Stimulated activated CD8-positive, alpha-beta memory T cell treated with anti-CD3 and anti-CD28 coated beads, Interleukin-7, amount 100 ng/mL, for 4 hours (primary cell): ENCODE data around the gene TUBA3E.
"Not testable (repeated sequence)": the region's sequence is repeated elsewhere in the genome, so short reads cannot be mapped to it uniquely, and the experiment has no call there.

Experiments used
- DNase-seq, 2 donors: peaks; one replicate each; pipeline ENCODE4 v3.0.0-alpha.2; 2020; ENCODE audit warnings: low read depth in 2 of 2

TUBA3E gene

GRCh38 chr2:130162486-130162885 lies 35.8 kb downstream of the TUBA3E start:
- DNase-seq: not testable (repeated sequence)

DNA sequence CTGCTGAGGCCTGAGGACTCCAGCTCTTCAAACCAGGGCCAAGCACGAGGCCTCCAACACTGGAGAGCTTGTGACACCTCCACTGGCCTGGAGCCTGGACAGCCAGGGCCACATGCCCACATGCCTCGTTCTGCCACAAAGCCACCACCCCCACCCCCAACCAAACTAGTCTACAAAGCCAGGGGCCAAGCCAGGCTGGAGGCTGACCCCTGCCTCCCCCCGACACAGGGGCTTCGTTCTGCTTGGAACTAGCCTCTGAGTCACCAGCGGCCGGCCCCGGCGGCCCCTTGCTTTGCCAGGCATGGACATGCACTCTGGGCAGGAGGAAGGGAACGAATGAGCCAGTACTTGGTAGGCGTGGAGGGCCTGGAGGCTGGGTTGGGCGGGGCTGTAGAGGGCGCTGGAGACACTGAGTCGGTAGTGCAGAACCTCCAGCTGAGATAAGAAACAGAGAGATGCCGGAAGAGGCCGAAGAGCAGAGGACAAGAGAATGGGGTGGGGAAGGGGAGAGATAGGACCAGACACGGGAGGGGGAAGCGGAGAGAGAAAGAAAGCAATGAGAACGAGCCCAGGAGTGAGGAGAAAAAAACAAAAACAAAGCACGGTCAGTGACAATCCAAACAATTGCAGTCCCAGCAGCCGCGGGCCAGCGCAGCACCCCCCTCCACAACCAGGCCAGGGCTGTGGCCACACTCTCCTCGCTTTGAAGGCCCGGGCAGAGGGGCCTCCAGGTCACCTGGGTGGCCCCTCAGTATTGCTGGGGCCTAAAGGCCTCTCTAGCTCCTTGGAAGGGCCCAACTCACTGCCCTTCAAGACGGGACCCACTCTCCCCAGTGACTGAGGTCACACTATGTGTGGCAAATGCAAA lies 37.2 kb downstream of the TUBA3E start:
- not testable (repeated sequence) for DNase-seq

GRCh38 chr2:130160131-130160530 lies 38.1 kb downstream of the TUBA3E start:
- DNase-seq: no peak

GRCh38 chr2:130159376-130159775 lies 38.9 kb downstream of the TUBA3E start:
- DNase-seq: not testable (repeated sequence)

DNA sequence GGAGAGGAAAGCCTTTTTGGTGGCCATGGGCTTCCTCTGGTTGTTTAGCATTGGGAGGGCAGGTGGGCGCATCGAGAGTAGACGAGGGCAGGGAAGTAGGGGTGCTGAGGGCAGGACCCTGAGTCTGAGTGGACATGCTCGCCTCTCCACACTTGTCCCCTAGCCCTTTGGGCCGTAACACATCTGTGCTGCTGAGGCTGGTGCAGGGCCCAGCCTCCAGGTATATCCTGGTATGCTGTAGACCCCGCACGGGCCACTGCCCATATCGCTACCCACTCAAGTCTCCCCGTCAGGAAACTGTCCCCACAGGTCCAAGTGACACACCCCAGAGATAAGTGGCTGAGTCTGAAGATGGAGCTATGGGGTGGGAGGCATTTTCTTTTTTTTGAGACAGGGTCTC lies 39.6 kb downstream of the TUBA3E start:
- no peak for DNase-seq

DNA sequence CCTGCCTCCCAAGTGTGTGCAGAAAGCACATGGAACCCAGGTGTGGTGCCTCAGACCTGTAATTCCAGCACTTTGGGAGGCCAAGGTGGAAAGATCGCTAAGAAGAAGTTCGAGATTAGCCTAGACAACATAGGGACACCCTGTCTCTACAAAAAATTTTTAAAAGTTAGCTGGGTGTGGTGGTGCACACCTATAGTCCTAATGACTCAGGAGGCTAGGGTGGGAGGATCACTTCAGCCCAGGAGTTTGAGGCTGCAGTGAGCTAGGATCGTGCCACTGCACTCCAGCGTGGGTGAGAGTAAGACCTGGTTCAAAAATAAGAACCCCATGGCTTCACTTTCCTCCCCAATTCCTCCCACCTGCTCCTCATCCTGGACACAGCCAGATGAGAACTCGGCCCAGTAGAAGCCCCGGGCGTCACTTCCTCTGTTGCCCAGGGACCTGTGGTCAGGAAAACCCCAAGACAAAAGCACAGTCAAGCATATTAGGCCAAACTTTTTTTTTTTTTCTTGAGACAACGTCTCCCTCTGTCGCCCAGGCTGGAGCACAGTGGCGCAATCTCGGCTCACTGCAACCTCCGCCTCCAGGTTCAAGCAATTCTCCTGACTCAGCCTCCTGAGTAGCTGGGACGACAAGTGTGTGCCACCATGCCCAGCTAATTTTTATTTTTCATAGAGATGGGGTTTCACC lies 40.3 kb downstream of the TUBA3E start:
- not testable (repeated sequence) for DNase-seq

GRCh38 chr2:130157354-130157753 lies 40.9 kb downstream of the TUBA3E start:
- DNase-seq: not testable (repeated sequence)

- DNase-seq: no peak
These were observed 41.6 kb downstream of the TUBA3E start for GRCh38 chr2:130156624-130157004.

DNA sequence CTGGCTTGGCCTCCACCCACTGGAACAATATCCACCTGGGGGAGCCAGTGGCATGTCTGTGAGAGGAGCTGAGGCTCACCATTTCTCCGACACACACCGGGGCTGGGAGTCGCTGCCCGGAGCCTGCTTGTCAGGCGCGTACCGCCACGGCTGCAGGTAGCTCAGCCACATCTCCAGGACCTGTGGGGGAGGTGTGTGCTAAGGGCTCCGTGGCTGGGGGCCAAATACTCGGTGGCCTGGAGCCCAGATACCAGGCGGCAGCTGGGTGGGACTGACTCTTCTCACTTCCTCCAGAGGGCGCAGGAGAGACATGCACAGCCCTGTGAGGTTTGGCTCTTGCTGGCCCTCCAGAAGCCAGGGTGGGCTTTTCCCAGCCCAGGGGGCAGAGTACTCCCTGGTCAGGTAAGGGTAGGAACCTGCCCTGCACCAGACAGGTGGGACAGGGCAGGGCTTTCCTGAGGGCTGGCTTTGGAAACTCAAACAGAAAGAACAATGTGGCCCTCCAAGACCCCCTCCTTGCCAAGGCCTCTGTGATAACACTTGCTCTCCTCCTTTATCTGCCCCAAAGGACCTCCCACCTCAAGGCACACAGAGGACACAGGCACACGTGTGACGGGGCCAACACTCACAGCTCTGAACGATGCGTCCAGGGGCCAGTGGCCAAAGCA lies 42.1 kb downstream of the TUBA3E start:
- DNase-seq: not testable (repeated sequence)

GRCh38 chr2:130154773-130155765 lies 43.2 kb downstream of the TUBA3E start:
- no peak for DNase-seq

- DNase-seq: not testable (repeated sequence)
These were observed 43.8 kb downstream of the TUBA3E start for GRCh38 chr2:130154423-130154770.

DNA sequence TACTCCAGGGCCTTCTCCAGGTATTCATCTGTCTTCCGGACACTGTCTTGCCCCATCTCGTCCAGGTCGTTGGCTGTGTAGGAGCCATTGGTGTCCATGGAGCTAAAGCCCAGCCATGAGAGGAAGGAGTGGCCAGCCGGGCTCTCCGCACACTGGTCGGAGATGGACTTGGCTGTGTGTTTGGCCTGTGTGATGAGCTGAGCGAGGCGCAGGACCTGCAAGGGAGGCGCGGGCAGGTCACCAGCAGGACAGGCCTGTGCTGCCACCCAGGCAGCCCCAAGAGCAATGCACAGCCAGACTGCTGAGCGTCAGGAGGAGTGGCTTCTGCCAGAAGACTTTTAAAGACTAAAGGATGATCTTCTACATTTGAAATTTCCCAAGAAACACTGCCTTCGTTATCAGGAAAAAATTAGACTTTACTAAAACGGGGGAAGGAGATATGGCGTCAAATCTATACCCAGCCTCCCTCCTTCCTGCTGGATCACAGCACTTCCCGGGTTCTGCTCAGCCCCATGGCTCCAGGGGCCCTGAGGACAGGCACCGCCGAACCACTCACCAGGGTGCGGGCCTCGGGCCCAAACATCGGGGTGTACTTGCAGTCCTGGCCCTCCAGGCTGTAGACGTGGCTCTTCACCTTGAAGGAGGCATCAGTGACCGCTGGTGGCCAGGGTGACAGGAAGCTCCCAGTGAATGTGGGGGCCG lies 44.4 kb downstream of the TUBA3E start:
- DNase-seq: not testable (repeated sequence)

- no peak for DNase-seq
These were observed 45.2 kb downstream of the TUBA3E start for GRCh38 chr2:130152816-130153595.

- not testable (repeated sequence) for DNase-seq
These were observed 46.0 kb downstream of the TUBA3E start for GRCh38 chr2:130152136-130152815.

DNA sequence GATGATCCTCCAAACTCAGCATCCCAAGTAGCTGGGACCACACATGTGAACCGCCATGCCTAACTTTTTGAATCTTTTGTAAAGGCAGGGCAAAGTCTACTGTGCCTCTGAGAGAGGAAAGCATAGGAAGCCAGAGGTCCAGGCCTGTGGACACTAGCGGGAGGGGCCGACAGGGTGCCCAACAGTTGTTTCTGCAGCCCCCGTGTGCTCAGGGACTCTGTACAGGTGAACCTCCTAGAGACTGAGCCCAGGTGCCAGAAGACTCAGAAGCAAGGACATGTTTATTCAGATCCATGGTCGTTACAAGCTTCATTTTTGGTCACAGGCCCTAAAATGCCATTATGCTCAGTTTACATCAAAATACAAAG lies 47.1 kb downstream of the TUBA3E start:
- DNase-seq: not testable (repeated sequence)

GRCh38 chr2:130150181-130151144 lies 47.8 kb downstream of the TUBA3E start:
- DNase-seq: no peak

- DNase-seq: not testable (repeated sequence)
These were observed 49.7 kb downstream of the TUBA3E start for GRCh38 chr2:130148515-130148914.

GRCh38 chr2:130145006-130145414 lies 53.2 kb downstream of the TUBA3E start, which contains the start of gene CCDC74B:
Gene CCDC74B, minus strand, starts transcription at chr2:130145112. Its CDS starts 116 bp downstream, at chr2:130144996.
- peak in 1 of 2 donors; percentile 47 for DNase-seq
